ENCODE measurements around the gene SORBS2. TPM values are rescaled to one million over a fixed set of nuclear protein-coding genes. Genes with fewer than 3 reads are reported as not detected.

Gene SORBS2
- total RNA-seq, 1 experiment from 2014 or later: 8.4 TPM

DNA sequence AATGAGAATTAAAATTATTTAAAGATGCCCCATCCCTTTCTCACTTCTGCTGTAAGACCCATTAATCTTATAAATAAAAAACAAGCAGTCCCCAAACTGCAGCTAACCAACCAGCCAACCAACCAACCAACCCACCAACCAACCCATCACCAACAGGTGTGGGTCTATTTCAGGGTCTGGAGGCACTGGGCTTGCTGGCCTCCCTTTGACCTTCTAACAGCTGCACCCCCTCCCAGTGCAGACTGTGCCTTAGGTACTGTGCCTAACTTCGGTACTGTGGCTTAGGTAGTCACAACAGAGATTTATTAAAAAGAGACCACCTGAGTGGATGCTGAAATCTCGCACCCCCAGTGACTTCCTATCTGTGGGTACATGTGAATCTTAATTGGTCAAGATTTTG, 128.1 kb downstream of the SORBS2 start:
- in situ Hi-C loops (cut with HindIII; ENCODE audit: low pct_unique_long_range_greater_than_20kb, low sequenced_read_pairs) (no loop called here), intact Hi-C loops (cut with micrococcal nuclease; ENCODE audit: unreplicated experiment) (no loop called here)

DNA sequence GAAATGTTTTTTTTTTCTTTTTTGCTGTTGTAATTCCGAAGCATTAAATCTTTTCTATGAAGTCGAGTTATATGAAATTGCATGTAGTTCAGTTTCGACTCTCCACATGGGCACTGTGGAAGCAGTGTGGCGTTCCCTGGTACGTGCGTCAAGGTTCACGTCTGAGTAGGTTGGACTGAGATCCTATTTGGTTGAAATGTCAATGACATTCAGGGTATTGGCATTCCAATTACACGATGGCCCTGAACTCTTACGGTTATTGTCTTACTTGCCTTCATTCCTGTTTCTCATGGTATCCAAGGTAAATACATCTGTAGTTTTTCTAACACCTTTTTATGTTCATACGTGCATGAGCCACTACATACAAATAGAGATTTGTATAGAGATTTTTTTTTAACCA, 128.8 kb downstream of the SORBS2 start:
- H3K27ac ChIP-seq (ENCODE audit: low read length): no peak overlapping the region
- H3K27me3 ChIP-seq (ENCODE audit: control insufficient read depth, insufficient read depth, low read length): no peaks in the 10 kb centered on the region
- CTCF ChIA-PET: no interaction called here
- ATAC-seq: no peak
- no peaks in the 10 kb centered on the region for H3K36me3 ChIP-seq (ENCODE audit: control insufficient read depth, insufficient read depth, low read length)
- no peak for TF ChIP-seq SIN3A (IDR thresholded peaks at IDR 0.05; ENCODE audit: borderline replicate concordance, insufficient read depth, low read depth, low read length)
- TF ChIP-seq, protein P1, sequence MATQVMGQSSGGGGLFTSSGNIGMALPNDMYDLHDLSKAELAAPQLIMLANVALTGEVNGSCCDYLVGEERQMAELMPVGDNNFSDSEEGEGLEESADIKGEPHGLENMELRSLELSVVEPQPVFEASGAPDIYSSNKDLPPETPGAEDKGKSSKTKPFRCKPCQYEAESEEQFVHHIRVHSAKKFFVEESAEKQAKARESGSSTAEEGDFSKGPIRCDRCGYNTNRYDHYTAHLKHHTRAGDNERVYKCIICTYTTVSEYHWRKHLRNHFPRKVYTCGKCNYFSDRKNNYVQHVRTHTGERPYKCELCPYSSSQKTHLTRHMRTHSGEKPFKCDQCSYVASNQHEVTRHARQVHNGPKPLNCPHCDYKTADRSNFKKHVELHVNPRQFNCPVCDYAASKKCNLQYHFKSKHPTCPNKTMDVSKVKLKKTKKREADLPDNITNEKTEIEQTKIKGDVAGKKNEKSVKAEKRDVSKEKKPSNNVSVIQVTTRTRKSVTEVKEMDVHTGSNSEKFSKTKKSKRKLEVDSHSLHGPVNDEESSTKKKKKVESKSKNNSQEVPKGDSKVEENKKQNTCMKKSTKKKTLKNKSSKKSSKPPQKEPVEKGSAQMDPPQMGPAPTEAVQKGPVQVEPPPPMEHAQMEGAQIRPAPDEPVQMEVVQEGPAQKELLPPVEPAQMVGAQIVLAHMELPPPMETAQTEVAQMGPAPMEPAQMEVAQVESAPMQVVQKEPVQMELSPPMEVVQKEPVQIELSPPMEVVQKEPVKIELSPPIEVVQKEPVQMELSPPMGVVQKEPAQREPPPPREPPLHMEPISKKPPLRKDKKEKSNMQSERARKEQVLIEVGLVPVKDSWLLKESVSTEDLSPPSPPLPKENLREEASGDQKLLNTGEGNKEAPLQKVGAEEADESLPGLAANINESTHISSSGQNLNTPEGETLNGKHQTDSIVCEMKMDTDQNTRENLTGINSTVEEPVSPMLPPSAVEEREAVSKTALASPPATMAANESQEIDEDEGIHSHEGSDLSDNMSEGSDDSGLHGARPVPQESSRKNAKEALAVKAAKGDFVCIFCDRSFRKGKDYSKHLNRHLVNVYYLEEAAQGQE (IDR thresholded peaks at IDR 0.05; ENCODE audit: insufficient read depth in 1 of 2, low read depth in 2 of 2, low read length in 1 of 2): no peak
- no peak for TF ChIP-seq TCF7L2 (IDR thresholded peaks at IDR 0.05; ENCODE audit: low read depth, low read length)
- TF ChIP-seq POLR2AphosphoS5 (IDR thresholded peaks at IDR 0.05; ENCODE audit: low read depth, low read length): no peak
- TF ChIP-seq, protein P2, sequence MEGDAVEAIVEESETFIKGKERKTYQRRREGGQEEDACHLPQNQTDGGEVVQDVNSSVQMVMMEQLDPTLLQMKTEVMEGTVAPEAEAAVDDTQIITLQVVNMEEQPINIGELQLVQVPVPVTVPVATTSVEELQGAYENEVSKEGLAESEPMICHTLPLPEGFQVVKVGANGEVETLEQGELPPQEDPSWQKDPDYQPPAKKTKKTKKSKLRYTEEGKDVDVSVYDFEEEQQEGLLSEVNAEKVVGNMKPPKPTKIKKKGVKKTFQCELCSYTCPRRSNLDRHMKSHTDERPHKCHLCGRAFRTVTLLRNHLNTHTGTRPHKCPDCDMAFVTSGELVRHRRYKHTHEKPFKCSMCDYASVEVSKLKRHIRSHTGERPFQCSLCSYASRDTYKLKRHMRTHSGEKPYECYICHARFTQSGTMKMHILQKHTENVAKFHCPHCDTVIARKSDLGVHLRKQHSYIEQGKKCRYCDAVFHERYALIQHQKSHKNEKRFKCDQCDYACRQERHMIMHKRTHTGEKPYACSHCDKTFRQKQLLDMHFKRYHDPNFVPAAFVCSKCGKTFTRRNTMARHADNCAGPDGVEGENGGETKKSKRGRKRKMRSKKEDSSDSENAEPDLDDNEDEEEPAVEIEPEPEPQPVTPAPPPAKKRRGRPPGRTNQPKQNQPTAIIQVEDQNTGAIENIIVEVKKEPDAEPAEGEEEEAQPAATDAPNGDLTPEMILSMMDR (IDR thresholded peaks at IDR 0.05): no peak
- intact Hi-C loops (cut with micrococcal nuclease; ENCODE audit: unreplicated experiment) (no loop called here), in situ Hi-C loops (cut with HindIII; ENCODE audit: low pct_unique_long_range_greater_than_20kb, low sequenced_read_pairs) (no loop called here)
- H3K9me3 ChIP-seq (ENCODE audit: control insufficient read depth, insufficient read depth, low read depth, low read length): no peaks in the 10 kb centered on the region
- DNase-seq (ENCODE audit: low read depth, low spot score): no peak
- H3K4me1 ChIP-seq (ENCODE audit: control insufficient read depth, insufficient read depth, low read length): no peaks in the 10 kb centered on the region
- no peak overlapping the region for H3K4me3 ChIP-seq (ENCODE audit: low read depth in 2 of 2, low read length in 2 of 2)
- POLR2A ChIA-PET: no interaction called here
- BruUV-seq (replicated peaks): no TSS peak

More for the DNA sequence above, 128.1 kb downstream of the SORBS2 start:
- Histone ChIP-seq H3K4me3 (ENCODE audit: low read depth in 2 of 2, low read length in 2 of 2) (no peak overlapping the region), H3K27ac (ENCODE audit: low read length) (no peak overlapping the region), H3K4me1 (ENCODE audit: control insufficient read depth, insufficient read depth, low read length) (no peaks in the 10 kb centered on the region), H3K9me3 (ENCODE audit: control insufficient read depth, insufficient read depth, low read depth, low read length) (no peaks in the 10 kb centered on the region), H3K27me3 (ENCODE audit: control insufficient read depth, insufficient read depth, low read length) (no peaks in the 10 kb centered on the region), H3K36me3 (ENCODE audit: control insufficient read depth, insufficient read depth, low read length) (no peaks in the 10 kb centered on the region)
- BruUV-seq (replicated peaks): no TSS peak
- DNase-seq (ENCODE audit: low read depth, low spot score): no peak
- ChIA-PET CTCF (no interaction called here), POLR2A (no interaction called here)
- ATAC-seq: no peak
- TF ChIP-seq TCF7L2 (IDR thresholded peaks at IDR 0.05; ENCODE audit: low read depth, low read length) (no peak), POLR2AphosphoS5 (IDR thresholded peaks at IDR 0.05; ENCODE audit: low read depth, low read length) (no peak), SIN3A (IDR thresholded peaks at IDR 0.05; ENCODE audit: borderline replicate concordance, insufficient read depth, low read depth, low read length) (no peak)
- TF ChIP-seq, protein P2 (IDR thresholded peaks at IDR 0.05): no peak
- TF ChIP-seq, protein P1 (IDR thresholded peaks at IDR 0.05; ENCODE audit: insufficient read depth in 1 of 2, low read depth in 2 of 2, low read length in 1 of 2): no peak
